Kidney capillary endothelial cell (primary cell): ENCODE data around the gene USP8.
"Not testable (repeated sequence)": the region's sequence is repeated elsewhere in the genome, so short reads cannot be mapped to it uniquely, and the experiment has no call there.

Source experiments
- DNase-seq: peaks from one replicate; pipeline ENCODE4 v3.0.0-alpha.2; 2018; ENCODE audit warnings: low spot score

The USP8 gene

DNA sequence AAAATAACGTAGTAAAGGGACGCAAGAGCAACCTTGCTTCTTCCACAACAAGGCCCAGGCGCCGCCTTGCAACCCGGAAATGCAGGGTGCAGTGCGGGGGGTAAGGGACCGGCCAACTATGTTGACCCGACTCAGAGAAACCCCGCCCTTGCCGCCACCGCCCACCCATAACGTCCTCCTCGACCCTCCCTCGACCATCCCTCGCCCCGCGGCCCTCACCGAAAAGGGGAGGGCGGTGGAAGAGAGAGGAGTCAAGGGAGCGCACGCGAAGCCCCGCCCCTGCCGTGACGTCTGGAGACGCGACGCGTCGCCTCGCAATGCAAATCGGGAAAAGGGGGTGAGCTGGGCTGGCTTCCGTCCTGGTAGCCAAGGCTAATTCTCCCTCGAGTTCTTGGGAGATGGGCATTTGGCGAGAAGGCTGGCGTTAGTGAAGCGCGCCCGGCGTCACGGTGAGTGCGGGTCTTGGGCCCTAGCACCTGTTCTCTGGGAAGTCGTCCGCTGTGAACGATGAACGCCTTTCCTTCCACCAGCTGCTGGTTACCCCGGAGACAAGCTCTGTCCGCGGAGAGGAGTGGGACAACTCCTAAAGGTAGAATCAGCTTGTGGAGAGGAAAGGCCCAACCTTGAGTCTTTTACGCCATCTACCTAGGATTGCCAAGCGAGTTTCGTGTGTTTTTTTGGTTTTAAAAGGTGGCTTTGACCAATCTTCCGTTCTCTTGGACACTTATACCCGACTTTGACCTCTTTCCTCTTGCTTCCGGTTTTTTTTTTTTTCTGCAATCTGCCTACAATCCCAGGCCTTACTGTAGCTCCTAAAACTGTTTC is at the start of gene USP8:
Gene USP8, plus strand, starts transcription at position 340 of the 825 bp plus-strand sequence. CDS start 14,669 bp downstream, outside the sequence.
- DNase-seq: peak; percentile 89

GRCh38 chr15:50377867-50378751 is 46.1 kb upstream of the USP8 start:
- no peak for DNase-seq

- DNase-seq: no peak
These were observed 45.4 kb upstream of the USP8 start for GRCh38 chr15:50378776-50379175.

GRCh38 chr15:50379413-50379812 is 44.8 kb upstream of the USP8 start:
- not testable (repeated sequence) for DNase-seq

DNA sequence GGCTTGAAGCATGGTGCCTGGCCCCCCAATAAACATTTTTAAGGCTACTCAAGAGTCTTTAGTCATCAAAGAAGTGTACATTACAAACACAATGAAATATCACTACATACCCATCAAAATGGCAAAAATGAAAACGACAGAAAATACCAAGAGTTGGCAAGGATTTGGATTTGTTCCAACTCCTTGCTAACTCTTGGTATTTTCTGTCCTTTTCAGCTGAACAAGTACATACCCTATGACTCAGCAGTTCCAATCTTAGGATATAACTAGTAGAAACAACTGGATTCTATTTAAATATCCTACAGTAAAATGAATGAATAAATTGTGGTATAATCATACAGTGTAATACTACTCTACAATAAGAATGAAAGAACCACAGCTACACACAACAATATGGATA is 44.1 kb upstream of the USP8 start:
- DNase-seq: no peak

- DNase-seq: no peak
These were observed 42.8 kb upstream of the USP8 start for GRCh38 chr15:50381438-50381837.

DNA sequence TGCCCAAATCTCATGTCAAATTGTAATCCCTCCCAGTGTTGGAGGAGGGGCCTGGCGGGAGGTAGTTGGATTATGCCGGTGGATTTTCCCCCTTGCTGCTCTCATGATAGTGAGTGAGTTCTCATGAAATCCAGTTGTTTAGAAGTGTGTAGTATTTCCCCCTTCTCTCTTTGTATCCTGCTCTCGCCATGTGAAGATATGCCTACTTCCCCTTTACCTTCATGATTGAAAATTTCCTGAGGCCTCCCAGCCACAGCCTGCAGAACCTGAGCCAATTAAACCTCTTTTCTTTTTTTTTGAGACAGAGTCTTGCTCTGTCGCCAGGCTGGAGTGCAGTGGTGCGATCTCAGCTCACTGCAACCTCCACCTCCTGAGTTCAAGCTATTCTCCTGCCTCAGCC is 41.8 kb upstream of the USP8 start:
- not testable (repeated sequence) for DNase-seq

DNA sequence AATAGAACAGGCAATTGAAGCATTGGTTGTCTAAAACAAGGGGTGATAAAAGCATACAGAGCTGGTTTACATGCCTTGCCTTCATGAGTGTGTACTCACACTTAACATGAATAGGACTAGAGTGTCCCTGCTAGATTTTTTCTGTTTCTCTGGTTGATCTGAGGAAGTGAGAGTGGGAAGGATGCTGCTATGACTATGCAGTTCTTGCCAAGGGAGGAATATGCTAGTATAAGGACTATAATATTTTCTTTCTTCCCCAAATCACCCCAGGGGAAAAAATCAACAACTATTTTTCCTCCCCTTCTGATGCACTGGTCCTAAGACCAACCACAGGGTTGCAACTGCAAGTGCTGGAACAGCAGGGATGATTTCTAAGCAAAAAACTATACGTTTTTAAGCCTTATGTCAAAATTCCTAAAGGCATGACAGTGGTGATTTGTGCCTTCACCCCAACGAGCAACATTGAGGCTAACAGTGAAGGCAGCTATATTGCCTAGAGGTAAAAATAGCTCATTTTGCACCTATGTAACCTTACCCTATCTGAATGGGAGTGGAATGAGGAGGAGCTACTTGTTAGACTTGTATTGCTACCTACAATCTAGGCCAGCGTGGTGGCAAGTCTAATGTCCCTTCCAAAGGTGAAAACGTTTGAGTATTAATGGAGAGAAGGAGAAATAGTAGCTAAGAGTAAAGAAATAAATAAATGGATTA is 33.5 kb upstream of the USP8 start:
- DNase-seq: no peak

- DNase-seq: not testable (repeated sequence)
These were observed 32.6 kb upstream of the USP8 start for GRCh38 chr15:50391561-50391960.

GRCh38 chr15:50411870-50412269 is 12.3 kb upstream of the USP8 start:
- no peak for DNase-seq

GRCh38 chr15:50414624-50415023 is 9.6 kb upstream of the USP8 start:
- DNase-seq: no peak

- no peak for DNase-seq
These were observed 8.3 kb upstream of the USP8 start for GRCh38 chr15:50415752-50416404.

GRCh38 chr15:50416890-50417289 is 7.3 kb upstream of the USP8 start:
- no peak for DNase-seq

GRCh38 chr15:50418041-50418583 is 6.1 kb upstream of the USP8 start:
- no peak for DNase-seq

DNA sequence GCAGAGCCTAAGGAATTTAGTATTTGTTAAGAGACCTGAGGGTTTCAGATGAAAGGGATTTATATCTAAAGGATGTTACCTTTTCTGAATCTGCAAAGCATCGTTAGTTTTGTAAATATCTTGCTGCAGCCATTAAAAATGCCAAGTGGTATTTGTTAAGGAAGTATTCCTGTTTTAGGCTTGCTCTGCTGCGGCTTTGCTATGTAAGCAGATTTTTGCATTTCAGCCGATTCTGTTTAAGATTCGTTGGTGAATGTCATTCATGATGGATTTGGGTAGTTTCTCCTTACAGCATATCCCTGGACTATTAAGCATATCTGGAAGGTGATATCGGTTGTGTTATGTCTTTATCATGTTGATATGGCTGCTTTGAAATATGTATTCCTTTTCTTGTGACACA is 1.0 kb downstream of the USP8 start:
- no peak for DNase-seq

- not testable (repeated sequence) for DNase-seq
These were observed 1.6 kb downstream of the USP8 start for GRCh38 chr15:50425678-50426246.

GRCh38 chr15:50426428-50426827 is 2.2 kb downstream of the USP8 start:
- no peak for DNase-seq

- no peak for DNase-seq
These were observed 7.0 kb downstream of the USP8 start for GRCh38 chr15:50431204-50431603.

DNA sequence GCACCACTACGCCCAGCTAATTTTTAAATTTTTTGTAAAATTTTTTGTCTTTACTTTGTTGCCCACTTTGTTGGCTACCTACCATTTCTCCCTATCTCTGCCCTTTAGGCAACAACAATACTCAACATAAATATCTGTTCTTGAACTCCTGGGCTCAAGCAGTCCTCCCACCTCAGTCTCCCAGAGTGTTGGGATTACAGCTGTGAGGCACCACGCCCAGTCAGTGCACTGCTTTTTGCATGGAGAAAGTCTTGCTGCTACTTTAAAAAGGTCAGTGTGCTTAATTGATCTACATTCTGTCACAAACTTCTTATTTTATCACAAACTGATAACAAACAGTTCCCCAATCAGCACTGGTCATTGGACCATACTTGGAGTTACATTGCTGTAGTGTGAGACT is 8.0 kb downstream of the USP8 start:
- DNase-seq: no peak

- DNase-seq: no peak
These were observed 11.6 kb downstream of the USP8 start for GRCh38 chr15:50435772-50436171.

DNA sequence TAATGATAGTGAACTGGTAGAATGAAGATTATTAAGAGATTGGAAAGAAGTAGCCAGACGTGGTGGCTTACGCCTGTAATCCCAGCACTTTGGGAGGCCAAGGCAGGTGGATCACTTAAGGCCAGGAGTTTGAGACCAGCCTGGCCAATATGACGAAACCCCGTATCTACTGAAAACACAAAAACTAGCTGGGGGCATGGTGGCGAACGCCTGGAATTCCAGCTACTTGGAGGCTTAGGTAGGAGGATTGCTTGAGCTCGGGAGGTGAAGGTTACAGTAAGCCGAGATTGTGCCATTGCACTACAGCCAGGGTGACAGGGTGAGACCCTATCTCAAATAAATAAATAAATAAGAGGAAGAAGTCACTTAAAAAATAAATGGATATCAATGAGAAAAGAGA is 14.0 kb downstream of the USP8 start:
- no peak for DNase-seq
